ENCODE measurements around the gene ZNF236.

GRCh38 chr18:76806301-76806700 is 16.1 kb upstream of the ZNF236 start:
- no peak for TF ChIP-seq CTCF (IDR thresholded peaks at IDR 0.05)
- no peak for TF ChIP-seq POLR2A (IDR thresholded peaks at IDR 0.05)
